Endometrial microvascular endothelial cells (primary cell): ENCODE results near the gene ATP1A3. TPM values are rescaled to one million over a fixed set of nuclear protein-coding genes. Genes with fewer than 3 reads are reported as not detected.

ENCODE experiments used
- in situ Hi-C: cut with HindIII; loops from 2 replicates; pipeline ENCODE4 v1.10.0; 2017; ENCODE audit warnings: low sequenced_read_pairs, low pct_unique_long_range_greater_than_20kb; ENCODE audit errors: inconsistent ontology term
- total RNA-seq: library from RNA; depleted of rRNA; stranded (reverse); fragments of >200 nt; gene quantifications from one replicate; pipeline ENCODE4 v1.2.3, GENCODE V29; 2015; ENCODE audit errors: inconsistent ontology term

Gene ATP1A3
- total RNA-seq, 1 donor from 2014 or later: under 0.01 TPM

DNA sequence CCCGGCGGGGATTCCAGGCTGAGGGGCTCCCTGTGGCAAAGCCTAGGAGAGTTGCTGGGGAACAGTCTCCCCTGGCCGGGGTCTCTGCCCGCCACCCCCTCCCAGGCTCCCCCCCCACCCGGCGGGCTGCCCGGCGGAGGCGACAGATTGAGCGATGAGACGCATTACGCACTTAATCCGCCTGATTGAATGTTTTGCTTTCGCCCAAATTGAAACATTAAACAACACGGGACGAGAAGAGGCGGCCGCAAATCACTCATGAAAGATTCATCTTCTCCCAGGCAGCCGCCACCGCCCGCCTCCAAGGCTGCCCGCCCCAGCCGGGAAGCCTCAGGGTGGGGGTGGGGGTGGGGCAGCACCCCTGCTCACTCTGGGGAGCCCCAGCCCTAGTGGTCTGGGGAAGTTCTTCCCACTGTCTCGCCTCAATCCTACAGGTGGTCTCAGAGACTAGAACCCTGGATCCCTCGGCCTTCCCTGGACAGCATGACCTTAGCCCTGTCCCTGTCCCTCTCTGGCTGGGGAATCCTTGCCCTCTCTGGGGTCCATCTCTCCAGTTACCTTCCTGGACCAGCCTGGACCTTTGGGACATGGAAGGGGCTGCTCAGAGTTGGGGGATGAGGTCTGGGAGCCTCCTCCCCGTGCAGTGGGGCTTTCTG lies 58.1 kb downstream of the ATP1A3 start:
- in situ Hi-C loops: no loop called here

DNA sequence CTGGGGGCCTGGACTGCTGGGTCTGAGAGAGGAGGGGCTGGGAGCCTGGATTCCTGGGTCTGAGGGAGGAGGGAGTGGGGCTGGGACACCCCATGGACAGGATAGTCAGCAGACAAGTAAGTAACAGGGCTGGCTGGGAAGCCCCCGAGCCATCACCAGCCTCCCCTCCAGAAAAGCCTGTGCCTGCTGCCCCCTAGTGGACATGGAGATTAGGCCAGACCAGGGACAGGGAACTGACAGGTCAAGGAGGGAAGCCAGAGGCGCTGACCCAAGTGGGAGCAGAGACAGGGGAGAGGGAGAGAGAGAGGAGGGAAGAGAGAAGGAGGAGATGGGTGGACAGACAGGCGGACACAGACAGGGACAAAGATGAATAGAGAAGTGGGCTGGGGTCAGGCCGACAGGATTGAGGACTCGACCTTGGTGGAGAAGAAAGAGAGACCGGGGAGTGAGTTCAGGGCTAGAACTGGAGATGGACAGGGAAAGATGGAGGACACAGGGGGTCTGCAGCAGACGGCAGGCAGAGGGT lies 59.1 kb downstream of the ATP1A3 start:
- in situ Hi-C loops: no loop called here

DNA sequence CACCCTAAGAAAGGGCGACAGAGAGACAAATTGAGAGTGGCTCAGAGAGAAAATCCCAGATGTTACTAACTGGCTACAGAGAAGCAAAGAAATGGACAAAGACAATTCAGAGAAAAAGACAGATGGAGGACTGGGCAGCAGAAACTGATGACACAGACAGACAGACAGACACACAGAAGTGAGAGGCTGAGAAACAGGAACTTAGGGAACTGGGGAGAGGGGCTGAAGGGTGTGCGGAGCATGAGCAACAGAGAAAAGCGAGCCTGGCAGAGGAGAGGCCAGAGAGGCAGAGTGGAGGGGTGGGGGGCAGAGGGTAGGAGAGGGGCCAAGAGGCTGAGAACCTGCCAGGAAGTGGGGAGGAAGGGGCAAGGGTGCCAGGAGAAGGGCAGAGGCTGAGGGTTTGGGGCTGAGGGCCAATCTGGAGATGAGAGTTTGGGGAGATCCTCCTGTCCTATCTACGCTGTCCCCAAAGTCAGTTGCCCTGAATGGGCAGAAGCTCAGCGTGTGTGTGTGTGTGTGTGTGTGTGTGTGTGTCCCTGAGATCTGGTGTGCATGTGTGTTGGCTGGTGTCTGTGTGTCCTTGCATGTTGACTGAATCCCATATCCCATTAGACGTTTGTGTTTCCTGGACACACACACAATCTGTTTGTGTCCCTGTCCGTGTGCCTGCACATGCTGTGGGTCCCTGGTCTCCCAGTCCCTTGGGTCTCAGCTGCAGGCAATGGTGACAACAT lies 60.2 kb downstream of the ATP1A3 start:
- in situ Hi-C loops: no loop called here

DNA sequence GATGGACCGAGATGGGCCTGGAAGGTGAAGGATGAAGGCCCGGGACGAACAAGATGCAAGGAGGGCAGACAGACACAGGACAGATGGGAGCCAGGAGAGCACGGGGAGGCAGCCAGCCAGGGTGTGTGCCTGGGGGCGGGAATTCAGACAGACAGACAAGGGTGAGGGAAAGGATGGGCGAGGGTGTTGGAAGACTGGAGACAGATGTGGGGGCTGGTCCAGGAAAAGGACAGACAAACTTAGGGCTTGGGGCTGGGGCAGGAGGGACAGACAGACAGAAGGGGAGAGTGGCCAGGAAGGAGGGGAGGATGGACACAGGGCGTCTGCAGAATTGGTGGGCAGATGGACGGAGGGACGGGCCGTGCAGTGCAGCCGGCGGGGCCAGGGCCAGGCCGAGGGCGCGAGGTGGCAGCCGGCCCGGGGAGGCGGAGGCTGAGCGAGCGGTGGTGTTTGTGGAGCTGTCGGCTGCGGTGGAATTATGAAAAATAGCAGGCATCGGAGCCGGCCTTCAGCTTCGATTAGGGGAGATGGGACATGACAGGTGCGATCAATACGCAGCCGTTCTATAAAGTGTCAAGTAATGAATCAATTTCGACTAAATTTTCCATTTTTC lies 61.2 kb downstream of the ATP1A3 start:
- in situ Hi-C loops: no loop called here

DNA sequence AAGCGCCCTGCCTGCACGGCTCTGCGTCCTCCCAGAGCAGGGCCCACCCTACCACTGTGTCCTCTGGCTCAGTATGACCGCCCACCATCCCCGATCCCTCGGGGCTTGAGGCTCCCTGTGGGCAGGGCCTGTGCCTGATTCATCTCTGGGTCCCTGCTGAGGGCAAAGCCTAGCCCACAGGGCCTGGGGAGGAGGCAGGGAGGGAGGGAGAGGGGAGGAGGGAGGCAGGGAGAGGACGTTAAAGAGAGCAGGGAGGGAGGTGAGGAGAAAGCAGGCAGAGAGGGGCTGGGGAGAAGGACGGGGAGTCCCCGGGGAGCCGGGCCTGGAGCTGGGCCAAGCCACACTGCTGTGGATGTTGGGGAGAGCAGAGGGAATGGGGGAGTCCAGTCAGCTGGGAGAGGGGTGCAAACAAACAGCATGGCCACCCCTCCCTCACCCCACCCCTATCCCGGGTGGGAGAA lies 61.7 kb downstream of the ATP1A3 start:
- in situ Hi-C loops: no loop called here

DNA sequence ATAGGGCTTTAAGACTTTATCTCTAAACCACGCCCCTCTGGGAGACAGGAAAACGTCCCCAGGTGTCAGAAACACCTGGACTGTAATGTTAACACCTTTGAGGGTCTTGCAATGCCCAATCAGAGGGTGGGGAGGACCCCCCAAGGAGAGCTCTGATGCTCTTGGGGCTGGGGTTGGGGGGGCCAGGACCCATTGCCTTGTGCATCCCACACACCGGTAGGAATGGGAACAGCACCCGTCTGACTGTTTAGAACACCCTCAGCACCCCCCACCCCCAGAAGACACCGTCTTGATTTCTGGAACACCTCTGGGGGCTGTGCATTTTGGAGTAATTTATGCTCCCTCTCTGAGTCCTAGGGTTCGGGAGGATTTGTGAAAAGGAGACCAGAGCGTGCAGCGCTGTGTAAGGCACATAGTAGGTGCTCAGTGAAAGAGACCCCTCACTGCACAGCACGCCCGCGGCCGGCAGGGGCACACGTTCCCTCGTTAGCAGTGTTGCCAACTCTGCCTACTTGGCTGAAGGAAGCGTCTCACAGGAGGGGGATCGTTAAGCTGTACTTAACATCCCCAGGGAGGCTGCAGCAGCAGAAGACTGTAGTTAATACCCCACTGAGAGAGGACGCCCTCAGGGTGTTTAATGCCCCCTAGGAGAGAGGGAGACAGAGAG lies 63.0 kb downstream of the ATP1A3 start:
- in situ Hi-C loops: no loop called here

DNA sequence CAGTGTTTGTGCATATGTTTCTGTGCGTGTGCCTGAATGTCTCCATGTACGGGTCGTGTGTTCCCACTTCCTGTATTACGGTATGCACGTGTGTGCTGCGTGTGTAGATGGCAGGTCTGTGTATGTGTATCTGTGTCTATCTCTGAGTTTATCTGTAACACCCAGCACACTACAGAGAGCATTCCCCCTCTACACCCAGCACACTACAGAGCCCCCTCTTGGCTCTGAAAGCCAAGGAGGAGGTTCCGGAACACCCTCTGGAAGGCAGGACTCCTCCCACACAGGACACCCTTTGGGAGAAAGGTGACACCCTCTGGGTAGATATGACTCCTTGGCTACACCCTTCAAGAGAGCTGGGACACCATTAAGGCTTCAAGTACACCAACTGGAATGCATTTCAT lies 63.7 kb downstream of the ATP1A3 start:
- in situ Hi-C loops: no loop called here

DNA sequence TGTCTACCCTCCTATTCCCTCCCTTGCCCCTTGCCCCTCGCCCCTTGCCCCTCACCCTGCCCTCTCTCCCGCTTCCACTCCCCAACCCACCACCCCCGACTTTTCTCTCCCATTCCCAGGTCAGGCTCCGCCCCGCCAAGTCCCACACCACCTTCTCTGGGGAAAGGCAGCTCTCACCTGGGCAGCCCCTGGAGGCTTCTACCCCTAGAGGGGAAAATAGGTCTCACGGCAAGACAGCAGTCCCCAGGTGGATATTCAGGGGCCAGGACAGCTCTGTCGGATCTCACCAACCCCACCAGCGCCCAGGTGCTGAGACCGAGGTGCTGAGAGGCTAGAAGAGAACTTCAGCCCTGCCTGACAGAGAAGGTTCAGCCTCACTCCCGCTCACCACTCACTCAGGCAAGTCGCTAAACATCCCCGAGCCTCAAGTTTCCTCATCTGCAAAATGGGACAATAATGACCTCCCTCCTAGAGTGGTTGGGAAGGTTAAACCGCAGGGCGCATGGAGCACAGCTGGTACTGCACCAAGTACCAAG lies 64.4 kb downstream of the ATP1A3 start:
- in situ Hi-C loops: no loop called here

DNA sequence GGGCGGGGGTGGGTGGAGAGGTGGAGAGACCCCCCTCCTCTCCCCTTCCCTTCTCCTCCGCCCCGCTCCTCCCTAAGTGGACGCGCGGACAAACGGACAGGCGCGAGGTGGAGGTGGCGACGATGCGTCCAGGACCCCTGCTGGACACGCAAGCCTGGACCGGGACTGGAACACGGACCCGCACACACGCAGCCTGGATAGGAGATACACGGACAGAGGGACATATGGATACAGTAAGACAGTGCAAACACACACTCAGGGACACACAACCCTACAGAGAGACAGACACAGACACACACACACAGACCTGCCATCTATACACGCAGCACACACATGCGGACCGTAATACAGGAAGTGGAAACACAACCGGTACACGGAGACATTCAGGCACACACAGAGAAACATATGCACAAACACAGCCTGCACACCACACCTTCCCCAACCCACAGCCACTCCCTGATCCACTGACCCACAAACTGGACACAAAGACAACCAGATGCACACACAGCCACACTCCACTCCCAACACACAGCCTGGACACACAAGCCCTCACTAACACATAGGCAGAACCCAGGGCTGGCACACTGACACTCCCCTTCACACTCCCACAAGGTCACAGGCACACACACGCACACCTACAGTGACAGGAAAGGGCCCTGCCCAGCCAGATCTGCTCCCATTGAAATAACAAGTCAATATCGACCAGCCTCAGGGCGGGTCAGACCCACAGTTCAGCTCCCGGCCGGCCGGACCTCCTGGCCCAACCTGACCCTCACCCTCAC lies 65.1 kb downstream of the ATP1A3 start:
- in situ Hi-C loops: no loop called here

DNA sequence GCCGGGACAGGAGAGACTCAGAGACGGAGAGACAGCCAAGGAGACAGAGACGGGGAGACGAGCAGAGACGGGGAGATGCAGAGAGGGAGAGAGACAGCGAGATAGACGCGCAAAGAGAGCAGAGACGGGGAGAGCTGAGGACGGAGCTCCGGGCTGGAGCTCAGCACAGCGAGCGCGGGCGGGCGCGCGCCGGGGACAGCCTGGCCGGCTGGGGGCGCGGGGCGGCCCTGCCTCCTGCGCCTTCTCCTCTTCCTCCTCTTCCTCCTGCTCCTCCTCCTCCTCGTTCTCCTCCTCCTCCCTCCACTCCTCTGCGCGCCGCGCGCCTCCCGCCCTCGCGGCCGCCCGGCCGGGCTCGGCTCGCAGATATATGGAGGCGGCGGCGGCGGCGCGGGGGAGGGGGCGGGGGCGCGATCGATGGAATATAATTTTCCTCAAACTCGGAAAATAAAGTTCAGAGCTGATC lies 65.8 kb downstream of the ATP1A3 start, which contains the start of gene ERFL:
TSS of gene ERFL (minus strand) at position 229 of the 463 bp plus-strand sequence. CDS start 15,530 bp downstream, outside the sequence.
- in situ Hi-C loops: no loop called here

DNA sequence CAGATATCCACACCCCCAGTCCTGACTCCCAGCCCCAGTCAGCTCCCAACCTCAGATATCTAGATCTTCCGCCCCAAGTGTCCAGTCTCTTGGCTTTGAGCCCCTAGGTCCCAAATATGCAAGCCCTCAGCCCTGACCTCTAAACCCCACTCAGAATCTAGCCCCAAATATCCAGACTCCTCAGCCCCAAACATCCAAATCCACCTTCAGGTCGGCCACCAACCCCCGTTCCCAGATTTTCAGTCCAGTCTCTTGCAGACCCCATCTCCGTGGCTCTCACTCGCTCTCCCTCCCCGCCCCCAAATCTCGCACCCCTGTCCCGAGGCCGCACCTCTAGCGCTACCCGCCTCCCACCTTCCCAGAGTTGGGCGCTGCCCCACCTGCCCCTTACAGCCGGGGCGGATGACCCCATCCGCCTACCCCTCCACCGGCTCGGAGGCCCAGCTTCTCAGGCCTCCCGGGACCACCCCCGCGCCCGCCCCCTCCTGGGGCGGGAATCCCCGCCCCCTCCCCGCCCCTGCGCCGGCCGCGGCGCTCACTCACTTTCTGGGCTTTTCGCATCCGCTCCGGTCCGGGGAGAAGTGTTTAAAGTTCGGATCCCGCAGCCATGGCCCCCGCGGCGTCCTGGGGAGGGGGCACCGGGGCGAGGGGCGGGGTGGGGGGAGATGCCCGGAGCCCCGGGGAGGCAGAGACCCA lies 66.4 kb downstream of the ATP1A3 start:
- in situ Hi-C loops: no loop called here

DNA sequence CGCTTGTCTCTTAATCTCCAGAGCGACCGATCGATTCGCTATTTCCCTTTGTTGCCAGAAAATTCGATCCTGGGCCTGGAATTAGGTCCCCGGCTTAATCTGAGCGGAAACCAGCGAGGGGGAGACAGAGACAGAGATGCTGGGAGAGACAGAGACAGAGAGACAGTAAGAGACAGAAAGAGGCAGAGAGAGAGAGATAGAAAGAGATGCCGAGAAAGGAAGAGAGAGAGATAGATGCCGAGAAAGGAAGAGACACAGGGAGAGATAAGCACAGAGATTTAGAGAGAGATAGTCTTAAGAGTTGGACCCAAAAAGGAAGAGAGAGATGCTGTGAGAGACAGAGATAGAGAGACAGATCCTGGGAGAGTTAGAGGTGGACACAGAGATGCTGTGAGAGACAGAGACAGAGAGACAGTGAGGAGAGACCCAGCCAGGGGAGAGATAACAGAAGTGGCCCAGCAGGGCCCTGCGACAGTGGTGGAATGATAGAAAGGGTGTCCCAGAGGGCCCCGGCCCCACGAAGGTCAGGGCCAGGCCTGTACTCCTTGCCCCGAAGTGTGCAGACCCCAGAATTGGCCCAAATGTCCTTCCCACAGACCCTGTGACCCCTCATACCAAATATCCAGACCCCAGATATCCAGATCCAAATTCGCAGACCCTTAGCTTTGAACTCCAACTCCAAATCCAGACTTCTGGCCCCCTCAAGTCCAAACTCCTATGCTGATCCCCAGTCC lies 67.1 kb downstream of the ATP1A3 start:
- in situ Hi-C loops: no loop called here

DNA sequence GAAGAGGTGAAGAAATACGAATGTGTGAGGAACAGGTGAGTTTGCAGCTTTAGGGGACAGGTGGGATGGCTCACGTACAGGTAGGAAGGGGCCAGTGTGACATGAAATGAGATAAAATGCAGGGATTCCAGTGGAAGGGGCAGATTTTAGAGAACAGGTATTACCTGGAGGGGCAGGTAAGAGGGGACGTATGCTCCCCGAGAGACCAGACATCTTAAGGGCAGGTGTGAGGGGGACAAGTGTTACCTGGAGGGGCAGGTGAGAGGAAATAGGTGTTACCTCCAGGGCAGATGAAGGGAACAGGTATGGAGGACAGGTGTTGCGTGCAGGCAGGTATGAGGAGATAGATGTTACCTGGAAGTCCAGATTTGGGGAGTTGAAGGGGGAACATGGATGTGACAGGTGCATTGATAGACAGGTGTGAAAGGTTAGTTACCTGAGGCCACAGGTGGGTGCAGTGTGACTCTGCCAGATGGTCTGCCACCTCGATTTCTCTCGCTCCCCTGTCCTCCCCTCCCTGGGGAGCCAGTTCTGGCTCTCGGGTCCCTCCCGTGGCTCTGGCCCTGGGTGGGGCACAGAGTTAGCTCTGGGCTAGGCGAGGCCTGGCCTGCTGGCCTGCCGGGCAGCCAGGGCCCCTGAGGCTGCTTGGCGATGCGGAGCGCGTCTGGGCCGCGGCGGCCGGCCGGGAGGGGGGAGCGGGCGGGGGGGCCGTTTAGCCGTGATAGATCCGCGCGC lies 67.8 kb downstream of the ATP1A3 start:
- in situ Hi-C loops: no loop called here

DNA sequence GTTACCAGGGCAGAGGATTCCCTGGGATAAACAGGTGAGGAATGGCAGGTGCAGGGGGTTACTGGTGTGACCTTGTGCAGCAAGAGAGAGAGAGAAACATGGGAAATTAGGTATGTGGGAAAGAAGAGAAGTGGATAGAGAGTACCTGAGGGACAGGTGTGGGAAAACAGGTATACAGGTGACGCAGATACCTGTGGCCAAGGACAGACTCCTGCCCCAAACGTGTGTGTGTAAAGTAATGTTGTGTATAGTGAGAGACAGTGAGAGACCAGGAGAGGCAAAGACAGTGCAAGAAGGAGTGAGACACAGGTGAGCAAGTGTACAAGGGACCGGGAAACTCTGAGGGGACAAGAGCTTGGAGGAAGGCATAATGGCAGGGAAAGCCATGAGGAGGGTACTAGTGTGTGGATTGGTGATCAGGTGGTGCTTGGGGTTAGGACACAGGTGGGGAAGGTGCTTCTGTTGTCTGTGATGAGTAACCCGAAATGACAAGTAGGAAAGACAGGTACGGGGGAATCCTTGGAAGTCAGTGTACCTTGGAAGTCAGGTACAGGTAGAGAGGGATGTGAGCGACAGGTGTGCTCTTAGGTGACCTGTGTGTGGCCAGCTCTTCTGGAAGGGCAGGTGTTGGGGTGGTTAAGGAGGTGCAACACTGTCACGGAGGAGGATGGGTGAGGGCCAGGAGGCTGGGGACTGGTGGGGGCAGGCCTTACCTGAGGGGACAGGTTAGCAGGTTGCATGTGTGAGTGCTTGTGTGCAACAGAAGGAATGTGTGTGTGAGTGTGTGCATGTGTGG lies 68.6 kb downstream of the ATP1A3 start:
- in situ Hi-C loops: no loop called here
